Right lobe of liver (tissue), 4 donors: ENCODE measurements around the gene PDZD2.

ENCODE experiments used
- CTCF ChIP-seq, 4 donors: fragments of 200-600 bp in 3 of 4; fragments of 450-650 bp in 1 of 4; IDR thresholded peaks; one replicate each; pipeline versions ENCODE4 v1.5.1 to v1.8.0; 2016 to 2022; ENCODE audit warnings: antibody characterized with exemption in 4 of 4, mild to moderate bottlenecking in 2 of 4
- POLR2A ChIP-seq: fragments of 450-650 bp; IDR thresholded peaks from one replicate; pipeline ENCODE4 v1.6.1; 2017; ENCODE audit warnings: antibody characterized with exemption, mild to moderate bottlenecking
- donor health status: DM: no; HTN: no; CAD: no.
- donor health status: DM: no; HTN: no; CAD: no.
- donor health status: DM: no; HTN: yes; CAD: no.

- TF ChIP-seq CTCF (IDR thresholded peaks at IDR 0.05) = no peak
- no peak for TF ChIP-seq POLR2A
These were observed 21.1 kb upstream of the PDZD2 start for GRCh38 chr5:31617867-31618266.
